NCI-H226 (cell line): ENCODE results near the gene TCF4.

ENCODE experiments used
- DNase-seq: peaks from one replicate; pipeline ENCODE4 v3.0.0-alpha.2; 2015

Gene TCF4

GRCh38 chr18:55280503-55280902 lies 307.5 kb downstream of the TCF4 start:
- no peak for DNase-seq

- DNase-seq: peak; percentile 30
Observed at GRCh38 chr18:55275039-55275901, 312.7 kb downstream of the TCF4 start.

- DNase-seq: no peak
Observed at GRCh38 chr18:55272510-55273243, 315.3 kb downstream of the TCF4 start.

- DNase-seq: no peak
Observed at GRCh38 chr18:55269622-55270021, 318.4 kb downstream of the TCF4 start.

GRCh38 chr18:55268628-55269275 lies 319.2 kb downstream of the TCF4 start:
- DNase-seq: no peak

- DNase-seq: no peak
Observed at GRCh38 chr18:55268151-55268601, 319.8 kb downstream of the TCF4 start.

GRCh38 chr18:55266981-55267380 lies 321.0 kb downstream of the TCF4 start:
- no peak for DNase-seq

- peak; percentile 12 for DNase-seq
Observed at GRCh38 chr18:55265984-55266383, 322.0 kb downstream of the TCF4 start.

- no peak for DNase-seq
Observed at GRCh38 chr18:55265130-55265675, 322.8 kb downstream of the TCF4 start.

GRCh38 chr18:55264108-55264507 lies 323.9 kb downstream of the TCF4 start:
- peak; percentile 54 for DNase-seq

- no peak for DNase-seq
Observed at GRCh38 chr18:55262021-55262560, 325.9 kb downstream of the TCF4 start.

GRCh38 chr18:55261253-55261652 lies 326.7 kb downstream of the TCF4 start:
- no peak for DNase-seq

GRCh38 chr18:55258088-55258487 lies 329.9 kb downstream of the TCF4 start:
- no peak for DNase-seq

- no peak for DNase-seq
Observed at GRCh38 chr18:55256929-55257289, 331.1 kb downstream of the TCF4 start.

GRCh38 chr18:55256226-55256928 lies 331.6 kb downstream of the TCF4 start:
- DNase-seq: no peak

- DNase-seq: no peak
Observed at GRCh38 chr18:55253814-55254213, 334.2 kb downstream of the TCF4 start.

- DNase-seq: no peak
Observed at GRCh38 chr18:55252901-55253300, 335.1 kb downstream of the TCF4 start.

- no peak for DNase-seq
Observed at GRCh38 chr18:55252053-55252675, 335.8 kb downstream of the TCF4 start.

- no peak for DNase-seq
Observed at GRCh38 chr18:55251254-55251971, 336.6 kb downstream of the TCF4 start.

- peak; percentile 44 for DNase-seq
Observed at GRCh38 chr18:55250768-55251173, 337.2 kb downstream of the TCF4 start.

GRCh38 chr18:55249550-55249949 lies 338.4 kb downstream of the TCF4 start:
- no peak for DNase-seq
